ENCODE results near the gene ZNF124. TPM values are rescaled to one million over a fixed set of nuclear protein-coding genes. Genes with fewer than 3 reads are reported as not detected.

ZNF124 gene
- total and polyA plus RNA-seq, 2 of the 8 experiments (the other 6 are each of a cell fraction or from before 2014, with no cell fraction given) = 4.6 to 39.9 TPM

GRCh38 chr1:247119600-247120407 lies 52.0 kb downstream of the ZNF124 start (continued):
- TF ChIP-seq RNF2 (IDR thresholded peaks at IDR 0.05; ENCODE audit: borderline replicate concordance, low read depth, low read length, missing control alignments, poor library complexity, severe bottlenecking) = no peak
- TF ChIP-seq JUND (IDR thresholded peaks at IDR 0.05; ENCODE audit: low read length) = no peak
